Activated CD4-positive, alpha-beta T cell treated with anti-CD3 and anti-CD28 coated beads, Interleukin-2, amount 10 ng/mL, durations not matched to agents 24 days and 14 days (primary cell): ENCODE measurements around the gene SLC35B3. TPM values are rescaled to one million over a fixed set of nuclear protein-coding genes. Genes with fewer than 3 reads are reported as not detected.
"Not testable (repeated sequence)": the region's sequence is repeated elsewhere in the genome, so short reads cannot be mapped to it uniquely, and the experiment has no call there.

ENCODE experiments used
- DNase-seq: peaks from one replicate; pipeline ENCODE4 v3.0.0; 2022
- H3K27ac Mint-ChIP-seq: one replicate; pipeline ENCODE4 v1.8.0; 2022; ENCODE audit warnings: mild to moderate bottlenecking, mixed read lengths
- H3K27me3 Mint-ChIP-seq: one replicate; pipeline ENCODE4 v1.8.0; 2022; ENCODE audit warnings: mixed read lengths
- H3K36me3 Mint-ChIP-seq: one replicate; pipeline ENCODE4 v1.8.0; 2022; ENCODE audit warnings: low read depth, mild to moderate bottlenecking, mixed read lengths
- H3K4me1 Mint-ChIP-seq: one replicate; pipeline ENCODE4 v1.8.0; 2021; ENCODE audit warnings: mixed read lengths
- H3K4me3 Mint-ChIP-seq: one replicate; pipeline ENCODE4 v1.8.0; 2022; ENCODE audit warnings: mild to moderate bottlenecking, moderate library complexity, mixed read lengths
- H3K9me3 Mint-ChIP-seq: one replicate; pipeline ENCODE4 v1.8.0; 2021; ENCODE audit warnings: mixed read lengths
- intact Hi-C: fragments of 100-400 bp; cut with micrococcal nuclease; formaldehyde crosslinking; loops from one replicate; pipeline ENCODE4 v1.15.1; 2023
- total RNA-seq: library from RNA; stranded (reverse); gene quantifications from 2 replicates; pipeline ENCODE4 v1.2.3, GENCODE V29; 2022

The SLC35B3 gene
- total RNA-seq = 7.1 and 7.3 TPM in 2 replicates

DNA sequence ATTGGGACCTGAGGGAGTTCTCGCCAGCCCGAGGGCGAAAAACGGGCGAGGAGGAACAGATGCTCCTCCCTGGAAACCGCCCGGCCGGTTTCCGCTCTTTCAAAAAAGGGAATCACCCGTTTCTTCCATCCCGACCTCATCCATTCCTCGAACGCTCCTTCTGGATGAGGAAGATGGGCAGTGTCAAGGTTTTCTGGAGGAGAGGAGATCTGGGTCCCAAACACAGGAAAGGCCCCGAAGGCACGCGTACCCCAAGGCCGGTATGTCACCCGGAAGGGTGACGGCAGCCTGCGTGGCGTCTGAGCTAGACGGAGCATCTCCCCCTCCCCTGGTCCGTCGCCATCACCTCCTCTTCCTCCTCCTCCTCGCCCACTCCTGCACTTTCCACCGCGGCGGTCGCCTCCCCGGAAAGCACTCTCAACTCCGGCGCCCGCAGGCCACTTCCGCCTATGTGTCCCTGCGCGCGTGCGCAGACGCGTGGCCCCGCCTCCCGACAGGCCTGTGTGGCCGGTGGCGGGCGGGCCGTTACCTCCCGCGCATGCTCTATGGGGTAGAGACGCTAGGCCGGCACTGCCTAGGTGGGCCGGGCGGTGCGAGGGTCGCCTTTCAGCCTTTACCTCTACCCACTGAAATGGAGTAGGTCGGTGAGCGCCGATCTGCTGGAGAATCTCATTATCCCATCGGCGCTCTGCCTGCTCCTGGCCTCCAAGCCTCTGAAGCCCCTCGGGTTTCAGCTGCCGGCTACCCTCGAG is at the start of gene SLC35B3:
TSS of gene SLC35B3 (minus strand) at position 453 of the 752 bp plus-strand sequence.
- H3K27me3 Mint-ChIP-seq = peaks cover 2% of the 10 kb centered on the region
- H3K36me3 Mint-ChIP-seq = peaks cover 26% of the 10 kb centered on the region
- peak within 1 kb of the TSS; percentile 99 for H3K27ac Mint-ChIP-seq
- peak; percentile 100 for DNase-seq
- intact Hi-C loops = loop anchor here (1.0 to 10.0 kb wide), 7 partner anchors 333 to 1980 kb away; partner anchors contain the start of genes BLOC1S5, BMP6, CAGE1 and EEF1E1
- peaks cover 3% of the 10 kb centered on the region for H3K9me3 Mint-ChIP-seq
- H3K4me1 Mint-ChIP-seq = peaks cover 32% of the 10 kb centered on the region
- peak within 1 kb of the TSS; percentile 97 for H3K4me3 Mint-ChIP-seq

DNA sequence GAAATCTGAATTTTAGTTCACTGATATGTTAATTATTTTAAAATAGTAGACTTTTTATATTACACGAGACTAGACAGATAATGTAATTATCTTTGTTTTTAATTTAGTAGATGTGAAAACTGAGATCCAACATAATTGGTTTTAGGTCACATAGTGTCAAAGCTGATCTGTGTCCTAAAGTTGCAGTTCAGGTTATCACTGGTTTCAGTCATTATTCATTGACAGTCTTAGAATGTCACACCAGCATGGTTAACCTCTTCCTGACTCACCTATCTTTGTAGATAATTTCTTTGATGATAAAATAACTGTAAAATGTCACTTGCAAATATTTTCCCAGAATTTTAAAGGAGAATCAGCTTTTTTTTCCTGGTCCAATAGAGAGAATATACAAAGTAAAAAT is 48.3 kb upstream of the SLC35B3 start:
- intact Hi-C loops = no loop called here
- Mint-ChIP-seq H3K27ac (no peak overlapping the region), H3K9me3 (no peaks in the 10 kb centered on the region), H3K4me1 (no peaks in the 10 kb centered on the region), H3K27me3 (no peaks in the 10 kb centered on the region), H3K4me3 (no peak overlapping the region), H3K36me3 (no peaks in the 10 kb centered on the region)
- no peak for DNase-seq

DNA sequence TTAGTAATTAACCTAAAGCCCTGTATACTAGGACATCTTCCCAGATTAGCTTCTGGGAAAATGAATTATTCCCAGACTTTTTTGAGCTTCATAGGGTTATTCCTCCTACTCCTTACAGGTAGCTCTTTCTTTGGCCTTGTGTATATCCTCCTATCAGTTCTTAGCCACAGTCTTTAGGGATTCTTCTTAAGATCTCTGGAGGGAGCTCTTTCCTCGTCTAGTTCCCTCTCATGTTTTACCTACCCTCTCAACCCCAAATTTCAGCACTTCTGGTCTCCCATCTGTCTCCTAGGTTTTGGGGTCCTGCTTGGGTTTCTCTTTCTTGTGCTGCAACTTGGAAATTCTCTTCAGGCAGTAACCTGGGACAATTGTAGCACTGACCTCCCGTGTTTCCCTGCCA is 46.4 kb upstream of the SLC35B3 start:
- H3K36me3 Mint-ChIP-seq = no peaks in the 10 kb centered on the region
- no peak overlapping the region for H3K4me3 Mint-ChIP-seq
- DNase-seq = no peak
- H3K27ac Mint-ChIP-seq = no peak overlapping the region
- intact Hi-C loops = no loop called here
- H3K9me3 Mint-ChIP-seq = no peaks in the 10 kb centered on the region
- no peaks in the 10 kb centered on the region for H3K27me3 Mint-ChIP-seq
- H3K4me1 Mint-ChIP-seq = no peaks in the 10 kb centered on the region

DNA sequence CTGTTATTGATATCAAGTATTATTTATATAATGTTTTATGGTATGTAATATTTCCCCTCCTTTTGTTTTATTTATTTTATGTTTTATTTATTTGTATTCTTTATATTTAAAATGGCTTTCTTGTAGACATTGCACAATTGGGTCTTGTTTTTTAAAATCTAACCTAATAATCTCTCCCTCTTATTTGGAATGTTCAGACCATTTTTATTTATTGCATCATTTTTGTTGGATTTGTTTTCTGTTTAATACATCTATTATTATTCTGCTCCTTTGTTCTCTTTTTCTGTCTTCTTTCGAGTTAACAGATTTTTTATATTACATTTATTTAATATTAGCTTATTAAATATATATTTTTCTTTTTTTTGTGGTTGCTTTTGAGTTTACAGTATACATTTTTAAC is 43.1 kb upstream of the SLC35B3 start:
- H3K36me3 Mint-ChIP-seq = no peaks in the 10 kb centered on the region
- DNase-seq = no peak
- H3K27ac Mint-ChIP-seq = no peak overlapping the region
- H3K27me3 Mint-ChIP-seq = no peaks in the 10 kb centered on the region
- no peaks in the 10 kb centered on the region for H3K9me3 Mint-ChIP-seq
- no peak overlapping the region for H3K4me3 Mint-ChIP-seq
- intact Hi-C loops = no loop called here
- no peaks in the 10 kb centered on the region for H3K4me1 Mint-ChIP-seq

DNA sequence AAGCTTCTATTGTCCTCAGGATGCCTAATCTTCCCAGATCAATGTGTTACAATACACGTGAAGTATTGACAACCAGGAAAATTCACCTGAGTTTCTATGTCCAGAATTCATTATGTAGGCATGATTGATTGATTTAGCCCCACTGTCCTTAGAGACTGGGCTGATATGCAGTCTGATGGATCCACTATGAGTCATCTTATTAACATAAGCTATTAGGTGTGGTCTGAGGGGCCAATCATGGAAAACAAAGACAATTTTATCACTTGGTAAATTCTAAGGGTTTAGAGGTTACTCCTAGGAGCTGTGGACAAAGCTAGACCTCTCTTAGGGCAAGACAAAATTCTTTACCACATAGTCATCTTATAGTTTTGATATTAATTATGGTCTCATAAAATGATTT is 41.3 kb upstream of the SLC35B3 start:
- no peak overlapping the region for H3K27ac Mint-ChIP-seq
- no peak for DNase-seq
- H3K36me3 Mint-ChIP-seq = no peaks in the 10 kb centered on the region
- H3K4me1 Mint-ChIP-seq = no peaks in the 10 kb centered on the region
- H3K9me3 Mint-ChIP-seq = no peaks in the 10 kb centered on the region
- H3K27me3 Mint-ChIP-seq = no peaks in the 10 kb centered on the region
- H3K4me3 Mint-ChIP-seq = no peak overlapping the region
- intact Hi-C loops = no loop called here

DNA sequence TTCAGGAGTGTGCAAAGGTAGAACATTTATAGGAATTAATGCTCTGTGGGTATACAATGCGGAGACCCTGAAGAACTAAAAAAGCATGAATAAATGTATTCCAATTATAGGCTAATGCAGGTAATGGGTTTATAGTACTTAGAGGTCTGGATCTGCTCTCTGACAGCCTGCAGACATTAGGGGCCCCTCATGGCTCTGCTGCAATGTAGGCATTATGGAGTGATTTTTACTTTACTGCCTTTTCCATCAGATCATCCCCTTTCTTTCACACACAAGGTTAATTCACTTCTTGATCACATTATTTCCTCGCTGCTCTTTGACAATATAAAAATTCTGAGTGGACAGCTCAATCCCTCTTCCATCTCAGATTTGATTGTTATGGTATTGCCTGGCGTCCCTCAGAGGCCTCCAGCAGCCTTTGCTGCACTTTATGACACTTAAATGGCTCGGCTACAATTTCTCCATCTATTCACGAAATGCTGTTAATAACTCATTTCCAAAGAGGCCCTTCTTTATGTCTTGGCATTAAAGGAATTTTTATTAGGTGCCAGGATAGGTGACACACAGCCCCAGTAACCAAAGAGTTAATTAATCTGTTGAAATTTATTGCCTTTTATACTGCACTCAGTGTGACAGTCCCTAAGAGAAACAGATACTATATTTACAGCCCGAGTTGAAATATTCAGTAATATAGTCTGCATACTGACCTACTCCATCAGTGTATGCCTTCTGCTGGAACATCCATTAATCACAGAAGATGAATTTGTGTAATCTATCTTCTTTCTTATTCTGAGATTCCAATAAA is 33.4 kb upstream of the SLC35B3 start:
- Mint-ChIP-seq H3K4me1 (no peaks in the 10 kb centered on the region), H3K36me3 (no peaks in the 10 kb centered on the region), H3K4me3 (no peak overlapping the region), H3K9me3 (no peaks in the 10 kb centered on the region), H3K27me3 (no peaks in the 10 kb centered on the region), H3K27ac (no peak overlapping the region)
- DNase-seq = no peak
- intact Hi-C loops = no loop called here

DNA sequence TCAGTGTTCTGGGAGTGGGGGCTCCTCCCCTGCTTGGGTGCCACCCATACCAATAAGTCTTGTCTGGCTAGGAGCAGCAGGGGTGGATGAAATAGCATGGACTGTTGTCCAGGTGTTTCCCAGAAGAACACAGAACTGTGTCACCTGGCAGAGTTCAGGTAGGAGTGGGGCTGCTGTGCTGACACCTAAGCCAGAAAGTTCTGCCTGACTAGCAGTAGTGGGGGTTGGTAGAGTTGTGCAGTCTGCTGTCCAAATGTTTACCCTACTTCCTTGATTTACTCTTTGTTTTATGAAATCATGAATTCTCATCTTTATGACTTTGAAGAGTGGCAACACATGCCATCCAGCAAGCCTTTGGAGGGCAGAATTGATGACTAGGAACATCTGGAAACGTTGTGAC is 27.3 kb upstream of the SLC35B3 start:
- H3K4me3 Mint-ChIP-seq = no peak overlapping the region
- H3K27ac Mint-ChIP-seq = no peak overlapping the region
- no peak for DNase-seq
- no peaks in the 10 kb centered on the region for H3K9me3 Mint-ChIP-seq
- no peaks in the 10 kb centered on the region for H3K27me3 Mint-ChIP-seq
- H3K36me3 Mint-ChIP-seq = no peaks in the 10 kb centered on the region
- intact Hi-C loops = no loop called here
- H3K4me1 Mint-ChIP-seq = no peaks in the 10 kb centered on the region

DNA sequence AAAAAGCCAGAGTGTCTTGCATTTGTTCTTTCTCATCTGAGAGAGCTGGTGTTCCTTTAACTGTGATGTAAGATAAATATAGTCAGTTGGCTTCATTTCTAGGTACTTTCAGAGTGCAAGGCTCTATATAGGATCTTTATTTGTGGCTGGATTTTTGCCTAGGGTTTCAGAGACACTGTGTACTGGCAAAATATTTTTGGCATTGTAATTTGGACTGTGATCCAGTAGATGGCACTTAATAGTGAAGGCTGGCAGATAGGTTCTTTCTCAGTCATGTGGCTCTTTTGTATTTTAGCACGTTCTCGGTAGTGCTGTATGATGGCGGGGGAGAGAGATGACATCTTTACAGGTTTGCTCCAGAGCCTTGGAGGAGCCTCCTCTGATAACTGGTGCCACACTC is 26.8 kb upstream of the SLC35B3 start:
- Mint-ChIP-seq H3K4me3 (no peak overlapping the region), H3K9me3 (no peaks in the 10 kb centered on the region), H3K36me3 (no peaks in the 10 kb centered on the region), H3K4me1 (no peaks in the 10 kb centered on the region), H3K27me3 (no peaks in the 10 kb centered on the region), H3K27ac (no peak overlapping the region)
- no peak for DNase-seq
- intact Hi-C loops = no loop called here

DNA sequence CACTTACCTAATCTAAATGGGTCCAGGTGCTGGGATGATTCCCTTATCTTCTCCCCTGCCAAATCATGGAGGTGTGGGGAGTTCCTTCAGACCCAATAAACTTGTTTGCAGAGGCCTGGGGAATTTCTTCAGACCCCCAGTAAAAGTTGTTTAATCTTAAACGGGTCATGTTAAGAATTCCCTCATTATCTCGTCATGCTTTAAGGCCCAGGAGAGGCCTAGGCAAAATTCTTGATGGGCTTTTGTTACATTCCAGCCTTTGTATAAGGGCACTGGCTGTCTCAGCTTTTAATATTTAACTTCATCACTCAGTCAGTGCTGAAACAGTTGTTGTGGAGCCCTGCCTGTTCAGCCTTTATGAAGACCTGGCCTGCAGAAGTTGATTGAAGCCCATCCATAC is 11.0 kb upstream of the SLC35B3 start:
- no peaks in the 10 kb centered on the region for H3K4me1 Mint-ChIP-seq
- H3K4me3 Mint-ChIP-seq = no peak overlapping the region
- no peaks in the 10 kb centered on the region for H3K27me3 Mint-ChIP-seq
- H3K9me3 Mint-ChIP-seq = no peaks in the 10 kb centered on the region
- no peak overlapping the region for H3K27ac Mint-ChIP-seq
- no peak for DNase-seq
- no peaks in the 10 kb centered on the region for H3K36me3 Mint-ChIP-seq
- intact Hi-C loops = no loop called here

DNA sequence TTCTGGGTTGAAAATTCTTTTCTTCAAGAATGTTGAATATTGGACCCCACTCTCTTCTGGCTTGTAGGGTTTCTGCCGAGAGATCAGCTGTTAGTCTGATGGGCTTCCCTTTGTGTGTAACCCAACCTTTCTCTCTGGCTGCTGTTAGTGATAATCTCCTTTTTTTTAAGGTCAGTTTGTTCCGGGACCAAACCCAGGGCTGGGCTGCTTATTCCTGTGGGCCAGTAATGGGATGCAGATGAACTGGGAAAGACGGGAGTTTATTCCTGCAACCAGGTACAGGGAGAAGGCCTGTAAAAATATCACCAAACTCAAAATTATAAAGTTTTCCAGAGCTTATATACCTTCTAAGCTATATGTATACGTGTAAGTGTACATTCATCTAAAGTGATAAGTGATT is 10.6 kb upstream of the SLC35B3 start:
- H3K36me3 Mint-ChIP-seq, H3K4me1 Mint-ChIP-seq, H3K27me3 Mint-ChIP-seq, H3K4me3 Mint-ChIP-seq, H3K27ac Mint-ChIP-seq, intact Hi-C loops, DNase-seq, H3K9me3 Mint-ChIP-seq: not testable (repeated sequence)

DNA sequence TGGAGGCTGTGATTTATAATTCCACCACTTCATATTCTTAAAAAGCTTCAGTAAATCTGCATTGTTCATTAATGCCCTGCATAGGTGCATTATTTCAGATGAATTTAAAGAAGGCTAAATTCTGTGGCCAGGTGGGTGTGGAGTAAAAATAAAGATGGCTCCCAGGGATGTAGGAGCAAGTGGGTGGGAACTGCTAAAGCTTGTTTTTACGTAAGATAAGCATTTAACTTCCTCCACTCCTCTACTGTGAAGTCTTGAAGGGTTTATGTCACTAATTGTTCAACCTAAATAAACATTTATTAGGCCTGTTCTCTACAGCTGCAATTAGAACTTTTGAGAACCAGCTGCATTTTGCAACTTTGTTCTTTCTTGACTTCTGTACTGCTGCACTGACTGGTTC is 6.8 kb upstream of the SLC35B3 start:
- DNase-seq = no peak
- no peak overlapping the region for H3K4me3 Mint-ChIP-seq
- intact Hi-C loops = no loop called here
- H3K27ac Mint-ChIP-seq = no peak overlapping the region
- no peaks in the 10 kb centered on the region for H3K27me3 Mint-ChIP-seq
- H3K9me3 Mint-ChIP-seq = peaks cover 3% of the 10 kb centered on the region
- H3K4me1 Mint-ChIP-seq = no peaks in the 10 kb centered on the region
- no peaks in the 10 kb centered on the region for H3K36me3 Mint-ChIP-seq

DNA sequence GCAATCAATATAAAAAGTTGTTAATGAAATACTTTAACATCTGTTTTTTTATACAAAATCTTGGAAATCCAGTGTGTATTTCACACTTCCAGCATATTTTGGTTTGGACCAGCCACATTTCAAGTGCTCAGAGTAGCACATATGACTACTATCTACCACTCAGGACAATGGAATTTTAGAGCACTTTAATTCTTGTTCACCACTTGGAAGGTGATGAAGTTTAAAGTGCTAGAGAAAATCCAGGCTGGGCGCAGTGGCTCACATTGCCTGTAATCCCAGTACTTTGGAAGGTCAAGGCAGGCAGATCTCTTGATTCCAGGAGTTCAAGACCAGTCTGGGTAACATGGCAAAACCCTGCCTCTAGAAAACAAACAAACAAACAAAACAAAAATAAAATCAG is 6.1 kb upstream of the SLC35B3 start:
- H3K4me1 Mint-ChIP-seq = no peaks in the 10 kb centered on the region
- no peaks in the 10 kb centered on the region for H3K27me3 Mint-ChIP-seq
- no peak overlapping the region for H3K4me3 Mint-ChIP-seq

DNA sequence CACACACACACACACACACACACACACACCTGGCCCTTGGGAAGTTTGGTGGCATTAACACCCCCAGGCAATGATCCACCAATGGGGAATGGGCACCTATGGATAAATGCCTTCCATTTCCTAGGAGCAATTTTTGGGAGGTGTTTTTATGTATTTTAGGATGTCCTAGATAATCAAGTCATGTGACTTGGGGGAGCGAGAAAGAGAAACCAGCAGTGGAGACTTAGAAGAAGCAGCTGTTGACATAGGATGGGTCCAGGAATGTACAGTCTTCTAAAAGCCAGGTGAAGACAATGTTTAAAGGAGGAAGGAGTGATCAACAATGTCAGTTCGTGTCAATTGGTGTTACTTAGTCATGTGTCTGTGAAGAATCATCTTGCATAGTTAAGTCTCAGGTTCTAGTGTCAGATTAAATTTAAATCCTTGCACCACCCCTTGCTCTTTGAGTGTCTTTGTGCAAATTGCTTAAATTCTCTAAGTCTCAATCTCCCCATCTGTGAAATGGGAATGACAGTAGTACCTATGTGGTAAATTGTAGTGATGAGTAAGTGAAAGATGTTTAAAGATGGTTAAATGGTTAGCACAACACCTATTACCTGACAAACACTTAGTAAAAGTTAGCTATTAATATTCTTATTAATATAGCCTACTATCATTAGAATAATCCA is 4.4 kb upstream of the SLC35B3 start:
- peaks cover 12% of the 10 kb centered on the region for H3K4me1 Mint-ChIP-seq
- peaks cover 2% of the 10 kb centered on the region for H3K27me3 Mint-ChIP-seq
- DNase-seq = no peak
- H3K9me3 Mint-ChIP-seq = peaks cover 3% of the 10 kb centered on the region
- no peak overlapping the region for H3K4me3 Mint-ChIP-seq
- intact Hi-C loops = loop anchor here (10.0 kb wide), 5 partner anchors 525 to 1975 kb away; partner anchors contain the start of genes BMP6, CAGE1, RIOK1 and SSR1
- H3K27ac Mint-ChIP-seq = no peak overlapping the region
- peaks cover 8% of the 10 kb centered on the region for H3K36me3 Mint-ChIP-seq

More for the DNA sequence above, 6.1 kb upstream of the SLC35B3 start:
- Mint-ChIP-seq H3K27ac (no peak overlapping the region), H3K9me3 (peaks cover 3% of the 10 kb centered on the region), H3K36me3 (no peaks in the 10 kb centered on the region)
- intact Hi-C loops = no loop called here
- no peak for DNase-seq

DNA sequence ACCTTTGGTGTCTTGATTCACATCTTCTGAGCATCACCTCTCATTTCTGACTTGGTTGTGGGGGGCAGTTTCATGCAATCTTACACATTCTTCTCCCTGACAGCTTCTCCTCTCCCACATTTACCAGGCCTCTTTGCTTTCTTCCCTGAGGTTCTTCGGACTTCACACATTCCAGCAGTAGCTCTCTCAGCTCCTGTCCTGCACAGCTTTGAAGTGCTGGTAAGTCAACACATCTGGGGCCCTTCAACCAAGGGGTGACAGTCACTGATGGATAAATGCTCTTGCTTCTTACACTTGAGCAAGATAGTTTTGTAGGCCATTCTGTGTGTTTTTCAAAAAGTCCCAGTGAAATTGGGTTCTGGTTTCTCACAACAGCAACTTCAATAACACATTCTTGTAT is 2.5 kb upstream of the SLC35B3 start:
- H3K9me3 Mint-ChIP-seq = peaks cover 3% of the 10 kb centered on the region
- H3K4me1 Mint-ChIP-seq = peaks cover 23% of the 10 kb centered on the region
- intact Hi-C loops = loop anchor here (10.0 kb wide), 5 partner anchors 523 to 1977 kb away; partner anchors contain the start of genes BMP6, CAGE1, RIOK1 and SSR1
- peaks cover 15% of the 10 kb centered on the region for H3K36me3 Mint-ChIP-seq
- H3K27ac Mint-ChIP-seq = no peak overlapping the region
- H3K4me3 Mint-ChIP-seq = peak overlapping the region; percentile 10
- H3K27me3 Mint-ChIP-seq = peaks cover 2% of the 10 kb centered on the region
- DNase-seq = no peak
